Neural progenitor cell (in vitro differentiated cells): ENCODE data around the gene PITRM1. TPM values are rescaled to one million over a fixed set of nuclear protein-coding genes. Genes with fewer than 3 reads are reported as not detected.

ENCODE experiments used
- DNase-seq: peaks from one replicate; pipeline ENCODE4 v3.0.0-alpha.2; 2016; ENCODE audit warnings: low spot score
- H2AFZ ChIP-seq: fragments of 200-600 bp; sonication (generic); replicated peaks from 2 replicates; pipeline ENCODE4 v1.6.1; 2016; ENCODE audit warnings: antibody characterized with exemption
- H3F3A ChIP-seq: fragments of 200-600 bp; sonication (generic); 2 replicates; pipeline ENCODE4 v1.6.1; 2016; ENCODE audit warnings: antibody characterized with exemption, low read depth
- H3K27ac ChIP-seq: fragments of 200-600 bp; sonication (generic); 2 replicates; pipeline ENCODE4 v1.5.1; 2016; ENCODE audit warnings: mild to moderate bottlenecking
- H3K27me3 ChIP-seq: fragments of 200-600 bp; sonication (generic); 2 replicates; pipeline ENCODE4 v1.6.1; 2016; ENCODE audit warnings: mild to moderate bottlenecking, moderate library complexity
- H3K36me3 ChIP-seq: fragments of 200-600 bp; sonication (generic); 2 replicates; pipeline ENCODE4 v1.5.1; 2016
- H3K4me1 ChIP-seq: fragments of 200-600 bp; sonication (generic); 2 replicates; pipeline ENCODE4 v1.6.1; 2016; ENCODE audit warnings: mixed run types
- H3K4me2 ChIP-seq: fragments of 200-600 bp; sonication (generic); 2 replicates; pipeline ENCODE4 v1.6.1; 2016
- H3K4me3 ChIP-seq: fragments of 200-600 bp; sonication (generic); 2 replicates; pipeline ENCODE4 v1.5.1; 2016
- H3K79me2 ChIP-seq: fragments of 200-600 bp; sonication (generic); 2 replicates; pipeline ENCODE4 v1.6.1; 2016; ENCODE audit warnings: low read depth
- H3K9ac ChIP-seq: fragments of 200-600 bp; sonication (generic); 2 replicates; pipeline ENCODE4 v1.6.1; 2016
- H3K9me3 ChIP-seq: fragments of 200-600 bp; sonication (generic); 2 replicates; pipeline ENCODE4 v1.5.1; 2016; ENCODE audit warnings: low read depth
- H4K20me1 ChIP-seq: fragments of 200-600 bp; sonication (generic); 2 replicates; pipeline ENCODE4 v1.6.1; 2016; ENCODE audit warnings: low read depth
- H3K27ac Mint-ChIP-seq: 3 replicates; pipeline ENCODE4 v1.8.0; 2021; ENCODE audit warnings: mixed read lengths
- H3K27me3 Mint-ChIP-seq: 2 replicates; pipeline ENCODE4 v1.8.0; 2022; ENCODE audit warnings: low read depth, mild to moderate bottlenecking, inconsistent platforms, moderate library complexity, mixed read lengths; ENCODE audit not compliant: insufficient read depth
- H3K36me3 Mint-ChIP-seq: 3 replicates; pipeline ENCODE4 v1.8.0; 2021; ENCODE audit warnings: mixed read lengths
- H3K4me1 Mint-ChIP-seq: 3 replicates; pipeline ENCODE4 v1.8.0; 2021; ENCODE audit warnings: mixed read lengths
- H3K4me3 Mint-ChIP-seq: 3 replicates; pipeline ENCODE4 v1.8.0; 2021; ENCODE audit warnings: mild to moderate bottlenecking, moderate library complexity, mixed read lengths
- H3K9me3 Mint-ChIP-seq: 3 replicates; pipeline ENCODE4 v1.8.0; 2020; ENCODE audit warnings: mixed read lengths
- EZH2 ChIP-seq: fragments of 200-600 bp; sonication (generic); IDR thresholded peaks from 2 replicates; pipeline ENCODE4 v1.6.1; 2017; ENCODE audit warnings: antibody characterized with exemption, mild to moderate bottlenecking, moderate library complexity
- EZH2phosphoT487 ChIP-seq: fragments of 200-600 bp; sonication (generic); IDR thresholded peaks from 2 replicates; pipeline ENCODE4 v1.6.1; 2017; ENCODE audit warnings: antibody characterized with exemption
- total RNA-seq: library from RNA; depleted of rRNA; stranded (reverse); fragments of >200 nt; gene quantifications from 2 replicates; pipeline ENCODE4 v1.2.3, GENCODE V29; 2015; ENCODE audit warnings: low replicate concordance
- TF ChIP-seq, protein P1 (sequence below): fragments of 200-600 bp; sonication (generic); IDR thresholded peaks from 2 replicates; pipeline ENCODE4 v1.5.1; 2017; ENCODE audit warnings: antibody characterized with exemption, mild to moderate bottlenecking

Gene PITRM1
- total RNA-seq, 1 donor from 2014 or later = 38.0 TPM

DNA sequence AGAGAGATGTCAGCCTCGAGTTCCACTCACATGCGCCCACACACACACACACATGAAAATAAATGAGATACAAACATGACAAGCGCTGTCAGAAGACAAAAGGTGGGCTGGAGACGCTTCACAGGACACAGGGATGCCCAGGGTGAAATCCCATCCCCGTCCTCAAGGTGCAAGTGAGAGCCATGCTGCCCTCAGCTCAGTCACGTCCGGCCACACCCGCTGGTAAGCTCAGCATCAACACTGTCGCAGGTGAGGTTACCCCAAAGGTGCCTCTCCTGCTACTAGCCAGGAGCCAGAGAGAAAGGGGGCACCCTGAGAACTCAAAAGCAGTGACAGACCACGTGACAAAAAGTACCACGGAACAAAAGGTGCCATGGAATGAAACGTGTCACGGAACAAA lies 22.2 kb downstream of the PITRM1 start:
- H3K79me2 ChIP-seq = no peaks in the 10 kb centered on the region
- no peaks in the 10 kb centered on the region for H3F3A ChIP-seq
- H3K4me3 Mint-ChIP-seq = no peak overlapping the region
- no peak overlapping the region for H3K27ac ChIP-seq
- H3K36me3 ChIP-seq = peaks cover 3% of the 10 kb centered on the region
- H4K20me1 ChIP-seq = no peaks in the 10 kb centered on the region
- H3K27me3 Mint-ChIP-seq = peaks cover 2% of the 10 kb centered on the region
- no peaks in the 10 kb centered on the region for H3K27me3 ChIP-seq
- H3K9me3 ChIP-seq = no peaks in the 10 kb centered on the region
- no peak for DNase-seq
- no peak overlapping the region for H3K4me3 ChIP-seq
- H3K4me1 ChIP-seq = no peaks in the 10 kb centered on the region
- H2AFZ ChIP-seq = no peak overlapping the region
- H3K9me3 Mint-ChIP-seq = no peaks in the 10 kb centered on the region
- H3K27ac Mint-ChIP-seq = no peak overlapping the region
- no peak overlapping the region for H3K4me2 ChIP-seq
- TF ChIP-seq EZH2 (no peak), EZH2phosphoT487 (no peak)
- TF ChIP-seq, protein P1, sequence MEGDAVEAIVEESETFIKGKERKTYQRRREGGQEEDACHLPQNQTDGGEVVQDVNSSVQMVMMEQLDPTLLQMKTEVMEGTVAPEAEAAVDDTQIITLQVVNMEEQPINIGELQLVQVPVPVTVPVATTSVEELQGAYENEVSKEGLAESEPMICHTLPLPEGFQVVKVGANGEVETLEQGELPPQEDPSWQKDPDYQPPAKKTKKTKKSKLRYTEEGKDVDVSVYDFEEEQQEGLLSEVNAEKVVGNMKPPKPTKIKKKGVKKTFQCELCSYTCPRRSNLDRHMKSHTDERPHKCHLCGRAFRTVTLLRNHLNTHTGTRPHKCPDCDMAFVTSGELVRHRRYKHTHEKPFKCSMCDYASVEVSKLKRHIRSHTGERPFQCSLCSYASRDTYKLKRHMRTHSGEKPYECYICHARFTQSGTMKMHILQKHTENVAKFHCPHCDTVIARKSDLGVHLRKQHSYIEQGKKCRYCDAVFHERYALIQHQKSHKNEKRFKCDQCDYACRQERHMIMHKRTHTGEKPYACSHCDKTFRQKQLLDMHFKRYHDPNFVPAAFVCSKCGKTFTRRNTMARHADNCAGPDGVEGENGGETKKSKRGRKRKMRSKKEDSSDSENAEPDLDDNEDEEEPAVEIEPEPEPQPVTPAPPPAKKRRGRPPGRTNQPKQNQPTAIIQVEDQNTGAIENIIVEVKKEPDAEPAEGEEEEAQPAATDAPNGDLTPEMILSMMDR = no peak
- no peak overlapping the region for H3K9ac ChIP-seq
- H3K36me3 Mint-ChIP-seq = peaks cover 29% of the 10 kb centered on the region
- H3K4me1 Mint-ChIP-seq = no peaks in the 10 kb centered on the region

DNA sequence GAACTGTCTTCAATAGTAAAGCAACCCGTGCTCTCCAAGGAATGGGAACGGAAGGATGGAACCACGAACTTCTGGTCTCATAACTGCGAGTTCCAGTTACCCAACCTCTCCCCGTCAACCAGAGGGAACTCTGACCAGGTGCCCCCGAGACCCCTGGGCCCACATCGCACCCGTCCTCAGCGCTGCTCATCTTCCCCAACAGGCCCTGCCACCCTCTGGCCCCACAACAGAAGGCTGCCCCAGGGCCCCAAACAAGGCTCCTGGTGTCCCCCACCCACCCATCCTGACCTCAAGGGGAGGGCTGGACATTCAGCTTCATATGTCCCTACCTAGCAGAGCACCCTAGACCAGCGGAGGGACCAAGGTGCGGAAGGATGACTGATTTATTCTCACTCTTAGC lies 22.7 kb downstream of the PITRM1 start:
- no peaks in the 10 kb centered on the region for H4K20me1 ChIP-seq
- no peaks in the 10 kb centered on the region for H3K9me3 ChIP-seq
- H3K27ac ChIP-seq = no peak overlapping the region
- no peak overlapping the region for H3K9ac ChIP-seq
- H3K79me2 ChIP-seq = no peaks in the 10 kb centered on the region
- no peak overlapping the region for H3K4me2 ChIP-seq
- no peak overlapping the region for H2AFZ ChIP-seq
- no peaks in the 10 kb centered on the region for H3K27me3 ChIP-seq
- DNase-seq = no peak
- Mint-ChIP-seq H3K4me3 (no peak overlapping the region), H3K9me3 (no peaks in the 10 kb centered on the region), H3K36me3 (peaks cover 27% of the 10 kb centered on the region), H3K4me1 (no peaks in the 10 kb centered on the region), H3K27me3 (no peaks in the 10 kb centered on the region), H3K27ac (no peak overlapping the region)
- no peak for TF ChIP-seq EZH2
- TF ChIP-seq, protein P1 = no peak
- TF ChIP-seq EZH2phosphoT487 = no peak
- no peak overlapping the region for H3K4me3 ChIP-seq
- no peaks in the 10 kb centered on the region for H3F3A ChIP-seq
- peaks cover 6% of the 10 kb centered on the region for H3K36me3 ChIP-seq
- no peaks in the 10 kb centered on the region for H3K4me1 ChIP-seq

- no peak overlapping the region for H3K4me3 ChIP-seq
- no peak overlapping the region for H3K4me3 Mint-ChIP-seq
- H3F3A ChIP-seq = no peaks in the 10 kb centered on the region
- H3K27me3 Mint-ChIP-seq = no peaks in the 10 kb centered on the region
- TF ChIP-seq, protein P1 = no peak
- TF ChIP-seq EZH2 (no peak), EZH2phosphoT487 (no peak)
- H3K4me2 ChIP-seq = no peak overlapping the region
- no peak overlapping the region for H2AFZ ChIP-seq
- no peak overlapping the region for H3K27ac Mint-ChIP-seq
- DNase-seq = no peak
- H3K36me3 Mint-ChIP-seq = peaks cover 23% of the 10 kb centered on the region
- H3K9ac ChIP-seq = no peak overlapping the region
- H3K4me1 Mint-ChIP-seq = no peaks in the 10 kb centered on the region
- no peaks in the 10 kb centered on the region for H3K9me3 Mint-ChIP-seq
- H3K36me3 ChIP-seq = peaks cover 6% of the 10 kb centered on the region
- no peaks in the 10 kb centered on the region for H3K4me1 ChIP-seq
- no peaks in the 10 kb centered on the region for H3K27me3 ChIP-seq
- no peaks in the 10 kb centered on the region for H3K9me3 ChIP-seq
- no peaks in the 10 kb centered on the region for H4K20me1 ChIP-seq
- no peak overlapping the region for H3K27ac ChIP-seq
- no peaks in the 10 kb centered on the region for H3K79me2 ChIP-seq
These were observed 23.6 kb downstream of the PITRM1 start for GRCh38 chr10:3148994-3149393.
